ENCODE data around the gene NRG4.

- TF ChIP-seq CTCF (IDR thresholded peaks at IDR 0.05), result no peak
- TF ChIP-seq POLR2A (IDR thresholded peaks at IDR 0.05), result no peak
These were observed 84.6 kb downstream of the NRG4 start for GRCh38 chr15:75927601-75928000.

All from gastroesophageal sphincter (tissue), 3 donors.